T47D (cell line): Measurements from ENCODE around the gene IFT20.

Experiments
- DNase-seq, 2 experiments: peaks; one replicate each; pipeline versions ENCODE4 v3.0.0 to v3.0.0-alpha.2; 2011 to 2012; ENCODE audit warnings: low read depth in 1 of 2, low spot score in 1 of 2
- JUND ChIP-seq: IDR thresholded peaks from 2 replicates; pipeline ENCODE4 v1.6.1; 2012; ENCODE audit warnings: low read depth
- in situ Hi-C: cut with HindIII; loops from 2 replicates; pipeline ENCODE4 v1.10.0; 2016; ENCODE audit warnings: low sequenced_read_pairs, low pct_unique_long_range_greater_than_20kb

IFT20 gene

DNA sequence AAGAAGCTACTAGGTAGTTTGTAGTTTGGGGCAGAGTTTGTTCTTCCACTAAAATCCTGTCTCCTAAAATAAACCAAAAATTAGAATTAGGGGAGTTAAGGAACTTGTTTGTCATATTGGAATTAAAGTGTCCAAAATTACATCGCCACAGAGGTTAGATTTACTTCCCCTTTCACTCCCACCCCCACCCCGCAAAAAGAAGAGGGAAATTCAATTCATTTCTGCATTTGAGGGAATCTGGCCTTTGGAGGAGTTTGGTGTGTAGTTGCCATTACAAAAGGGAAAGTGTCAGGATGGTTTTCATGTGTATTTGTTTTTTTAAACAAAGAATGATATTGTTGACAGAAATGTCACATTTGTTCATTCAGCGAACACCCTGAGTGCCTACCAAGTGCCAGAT lies 10.5 kb downstream of the IFT20 start:
- TF ChIP-seq JUND = no peak
- no peak for DNase-seq
- in situ Hi-C loops = no loop called here

DNA sequence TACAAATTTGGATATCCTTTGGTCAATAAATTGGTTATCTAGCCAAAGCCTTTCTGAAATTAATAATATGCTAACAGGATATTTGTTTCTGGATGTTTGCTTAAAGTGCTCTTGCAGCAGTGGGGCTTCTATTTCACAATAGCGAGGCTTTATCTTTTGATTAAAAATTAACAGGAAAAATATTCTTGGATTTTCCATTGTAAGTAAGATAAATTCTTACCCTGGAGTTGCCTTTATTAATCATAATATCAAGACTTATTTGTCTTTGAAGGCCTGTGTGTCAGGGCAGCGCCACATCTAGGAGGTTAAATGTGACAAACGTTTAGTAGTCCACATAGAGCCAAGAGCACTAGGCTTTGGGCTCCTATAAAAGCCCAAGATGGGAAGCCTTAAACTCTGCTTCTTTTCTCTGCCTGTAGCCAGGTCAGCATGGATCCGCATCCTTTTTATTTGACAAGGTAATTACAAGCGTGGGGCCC lies 11.0 kb downstream of the IFT20 start:
- in situ Hi-C loops = no loop called here
- TF ChIP-seq JUND = no peak
- DNase-seq = no peak

DNA sequence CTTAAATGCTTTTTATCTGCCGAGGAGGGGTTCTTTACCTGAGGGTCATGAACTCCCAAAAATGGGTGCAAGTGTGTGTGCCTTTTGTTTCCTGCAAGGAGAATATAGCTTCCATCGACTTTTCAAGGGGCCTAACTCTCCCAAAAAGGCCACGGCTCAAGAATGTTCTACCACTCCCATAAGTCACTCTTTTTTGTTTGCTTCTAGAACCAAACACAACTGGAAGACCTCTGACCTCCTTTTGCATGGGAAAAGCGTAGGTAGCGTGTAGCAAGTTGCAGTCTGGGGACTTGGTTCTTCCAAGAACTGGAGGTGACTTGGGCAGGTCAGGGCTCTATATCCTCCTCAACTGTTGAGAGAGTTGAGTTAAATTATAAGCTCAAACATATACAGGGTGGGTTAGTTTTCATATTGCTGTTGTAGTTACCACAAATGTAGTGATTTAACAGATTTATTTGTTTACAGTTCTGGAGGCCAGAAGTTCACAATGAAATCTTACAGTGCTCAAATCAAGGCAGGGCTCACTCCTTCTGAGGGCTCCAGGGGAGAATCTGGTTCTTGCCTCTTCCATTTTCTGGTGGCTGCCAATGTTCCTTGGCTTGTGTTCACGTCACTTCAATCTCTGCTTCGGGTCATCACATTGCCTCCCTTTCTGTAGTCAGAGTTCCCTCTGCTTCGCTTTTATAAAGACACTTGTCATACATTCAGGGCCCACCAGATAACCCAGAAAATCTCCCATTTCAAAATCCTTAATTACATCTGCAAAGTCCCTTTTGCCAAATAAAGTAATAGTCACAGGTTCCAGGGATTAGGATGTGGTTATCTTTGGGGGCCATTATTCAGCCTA lies 14.8 kb downstream of the IFT20 start:
- no peak for TF ChIP-seq JUND
- DNase-seq = no peak
- in situ Hi-C loops = no loop called here

DNA sequence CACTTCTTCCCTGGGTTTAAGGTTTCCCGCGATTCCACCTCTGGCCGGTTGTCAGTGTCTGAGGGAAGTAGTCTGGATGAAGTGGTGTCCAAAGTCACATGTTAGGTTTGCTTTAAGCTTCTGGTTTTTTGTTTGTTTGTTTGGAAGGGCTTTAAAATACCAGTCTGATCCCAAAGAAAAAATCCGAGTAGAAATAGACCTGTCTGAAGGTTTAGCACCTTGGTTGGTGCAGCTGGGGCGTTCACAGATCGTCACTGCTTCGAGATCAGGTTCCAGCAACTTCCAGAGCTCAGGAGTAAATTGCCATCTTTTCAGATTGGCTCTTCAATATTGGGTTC lies 15.7 kb downstream of the IFT20 start:
- TF ChIP-seq JUND = no peak
- in situ Hi-C loops = no loop called here
- DNase-seq = no peak

DNA sequence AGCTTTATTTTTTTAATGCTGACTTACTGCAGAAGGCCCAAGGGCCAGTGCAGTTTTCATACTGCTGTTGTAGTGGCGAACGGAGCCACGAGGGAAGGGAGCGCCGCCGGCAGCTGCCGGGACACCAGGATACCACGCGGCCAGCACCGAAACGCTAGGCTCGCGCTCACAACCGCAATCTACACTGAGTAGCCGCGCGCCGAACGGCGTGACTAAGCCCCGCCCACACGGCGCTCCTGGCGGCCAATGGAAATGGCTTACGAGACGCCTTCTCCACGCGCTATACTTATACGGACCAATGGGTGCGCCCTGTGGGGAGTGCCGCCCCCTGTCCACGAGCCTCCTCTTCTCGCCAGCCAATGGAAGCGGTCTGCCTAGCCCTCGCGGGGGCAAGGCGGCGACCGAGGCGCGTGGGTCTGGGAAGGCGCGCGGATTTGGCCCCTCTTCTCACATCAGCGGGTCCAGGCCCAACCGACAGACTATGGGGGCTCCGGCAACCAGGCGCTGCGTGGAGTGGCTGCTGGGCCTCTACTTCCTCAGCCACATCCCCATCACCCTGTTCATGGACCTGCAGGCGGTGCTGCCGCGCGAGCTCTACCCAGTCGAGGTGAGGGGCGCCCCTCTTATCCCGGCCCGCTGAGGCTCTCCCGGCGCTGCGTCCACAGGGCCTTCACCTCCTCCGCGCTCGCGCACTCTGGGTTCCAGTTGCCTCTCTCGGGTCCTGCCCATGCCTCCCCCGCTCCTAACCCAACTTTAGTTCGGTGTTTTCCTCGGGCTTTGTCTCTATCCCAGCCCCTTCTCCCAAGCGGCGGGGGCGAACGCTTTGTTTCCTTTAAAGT lies 16.3 kb downstream of the IFT20 start, which contains the start of gene TMEM97:
TMEM97 (plus strand) TSS at position 442 of the 839 bp plus-strand sequence; CDS start at position 482, 40 bp downstream.
- no peak for TF ChIP-seq JUND
- DNase-seq = peak; percentile 99
- in situ Hi-C loops = no loop called here

DNA sequence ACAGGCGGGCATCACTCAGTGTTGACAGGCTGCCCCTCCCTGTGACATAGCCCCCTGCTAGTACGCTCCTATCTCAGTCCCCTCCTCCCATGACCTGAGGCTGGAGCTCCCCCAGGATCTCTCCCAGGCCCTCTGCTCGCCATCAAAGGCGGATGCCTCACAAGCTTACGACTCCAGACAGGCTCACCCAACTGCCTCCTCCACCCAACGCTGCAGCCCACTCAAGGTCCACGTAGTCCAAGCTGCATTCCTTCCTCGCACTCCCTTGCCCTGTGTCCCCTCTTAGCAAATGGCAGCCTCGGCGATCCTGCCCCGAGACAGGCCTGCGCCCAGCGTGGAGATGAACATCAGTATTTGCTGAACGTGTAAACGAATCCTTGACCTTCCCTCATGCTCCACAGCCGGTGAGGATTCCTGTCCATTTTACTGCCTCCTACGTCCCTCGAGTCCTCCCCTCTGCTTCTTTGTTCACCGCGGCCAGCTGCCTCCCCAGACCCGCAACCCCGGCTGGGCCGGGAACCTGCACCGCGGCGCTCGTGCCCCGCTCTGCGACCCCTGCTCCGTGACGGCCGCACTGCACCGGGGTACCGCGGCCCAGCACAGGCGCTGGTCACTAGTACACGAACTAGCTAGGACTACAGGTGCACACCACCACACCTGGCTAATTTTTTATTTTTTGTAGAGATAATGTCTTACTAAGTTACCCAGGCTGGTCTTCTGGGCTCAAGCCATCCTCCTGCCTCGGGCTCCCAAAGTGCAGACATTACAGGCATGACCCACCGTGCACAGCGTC lies 17.1 kb downstream of the IFT20 start:
- in situ Hi-C loops = no loop called here
- no peak for TF ChIP-seq JUND
- DNase-seq = peak in 1 of 2 experiments; percentile 18

DNA sequence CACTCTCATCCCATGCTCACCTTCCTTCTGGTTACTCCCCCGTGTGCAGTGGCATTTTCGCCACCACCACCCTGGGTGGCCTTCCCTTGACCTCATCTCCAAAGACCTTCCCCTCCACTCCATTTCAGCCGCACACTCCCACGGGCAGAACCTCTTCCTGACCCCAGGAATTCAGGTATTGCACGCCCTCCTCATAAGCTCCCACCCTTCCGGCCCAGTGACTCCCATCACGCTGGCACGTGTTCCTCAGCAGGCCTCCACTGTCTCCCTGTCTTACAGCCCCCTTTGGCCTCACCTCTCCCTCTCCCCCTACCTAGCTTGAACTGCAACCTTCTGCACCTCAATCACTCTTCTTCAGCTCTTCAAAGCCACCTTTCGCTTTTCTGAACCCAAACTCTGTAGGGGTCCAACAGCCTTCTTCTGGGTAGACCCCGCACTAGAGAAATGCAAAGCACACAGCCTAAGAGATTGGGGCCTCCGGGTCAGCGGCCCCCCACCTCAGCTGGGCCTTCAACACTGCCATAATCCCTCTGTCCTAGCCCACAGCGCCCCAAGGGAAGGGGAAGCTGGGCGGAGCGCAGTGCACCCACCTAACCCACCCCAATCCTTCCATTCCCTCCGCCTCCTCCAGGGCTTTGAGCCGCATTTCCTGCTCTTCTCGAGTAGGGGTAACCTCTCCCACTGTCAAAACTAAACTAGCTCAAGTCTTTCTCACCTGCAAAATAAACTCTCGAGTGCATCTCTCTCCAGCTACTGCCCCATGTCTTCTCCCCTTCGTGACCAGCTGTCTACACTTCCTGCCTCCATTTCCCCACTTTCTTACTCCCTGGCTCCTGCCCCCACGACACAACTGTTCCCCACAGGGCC lies 17.9 kb downstream of the IFT20 start:
- in situ Hi-C loops = no loop called here
- DNase-seq = no peak
- no peak for TF ChIP-seq JUND

DNA sequence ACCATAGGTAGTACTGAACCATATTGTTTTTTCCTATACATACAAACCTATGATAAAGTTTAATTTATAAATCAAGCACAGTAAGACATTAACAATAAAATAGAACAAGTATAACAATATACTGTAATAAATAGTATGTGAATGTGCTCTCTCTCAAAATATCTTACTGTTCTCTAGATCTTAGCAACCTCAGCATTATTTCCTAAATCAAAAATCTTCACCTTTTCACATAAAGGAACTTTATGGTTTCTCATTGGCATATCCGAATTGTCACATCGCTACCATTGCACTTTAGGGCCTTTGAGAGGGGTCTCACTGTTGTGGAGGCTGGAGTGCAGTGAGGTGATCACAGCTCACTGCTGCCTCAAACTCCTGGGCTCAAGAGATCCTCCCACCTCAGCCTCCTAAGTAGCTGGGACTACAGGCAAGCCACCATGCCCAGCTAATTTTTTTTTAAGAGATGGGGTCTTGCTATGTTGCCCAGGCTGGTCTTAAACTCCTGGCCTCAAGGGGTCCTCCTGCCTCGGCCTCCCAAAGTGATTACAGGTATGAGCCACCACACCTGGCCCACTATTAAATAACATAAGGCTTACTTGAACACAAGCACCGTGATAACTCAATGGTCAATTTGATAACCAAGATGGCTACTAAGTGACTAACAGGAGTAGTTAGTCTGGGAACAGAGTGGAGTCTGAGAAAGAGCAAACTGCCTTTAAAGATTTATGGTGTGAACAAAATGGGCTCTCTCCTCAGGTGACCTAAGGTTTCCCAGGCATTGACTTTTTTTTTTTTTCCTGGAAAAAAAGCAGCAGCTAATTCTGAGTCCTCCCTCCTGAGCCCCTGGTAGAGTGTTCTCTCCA lies 19.2 kb downstream of the IFT20 start:
- no peak for DNase-seq
- TF ChIP-seq JUND = no peak
- in situ Hi-C loops = no loop called here

DNA sequence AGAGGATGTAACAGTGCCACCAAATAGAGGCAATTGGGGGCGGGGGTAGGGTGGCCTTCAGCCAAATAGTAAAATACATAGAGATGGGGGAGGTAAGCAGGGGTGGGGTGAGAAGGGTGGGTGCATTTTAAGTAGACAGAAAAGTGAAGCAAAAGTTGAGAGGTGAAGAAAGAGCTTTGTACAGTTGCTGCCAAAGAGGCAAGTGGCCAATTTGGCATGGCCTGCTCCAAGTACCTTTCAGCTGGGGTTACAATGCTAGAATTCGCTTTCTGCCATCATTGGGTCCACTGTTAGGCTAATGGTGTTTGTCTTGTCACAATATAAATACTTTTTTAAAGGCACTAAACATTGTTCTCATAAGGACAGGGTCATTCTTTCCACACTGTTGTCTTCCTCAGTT lies 21.4 kb downstream of the IFT20 start:
- no peak for TF ChIP-seq JUND
- in situ Hi-C loops = no loop called here
- no peak for DNase-seq

DNA sequence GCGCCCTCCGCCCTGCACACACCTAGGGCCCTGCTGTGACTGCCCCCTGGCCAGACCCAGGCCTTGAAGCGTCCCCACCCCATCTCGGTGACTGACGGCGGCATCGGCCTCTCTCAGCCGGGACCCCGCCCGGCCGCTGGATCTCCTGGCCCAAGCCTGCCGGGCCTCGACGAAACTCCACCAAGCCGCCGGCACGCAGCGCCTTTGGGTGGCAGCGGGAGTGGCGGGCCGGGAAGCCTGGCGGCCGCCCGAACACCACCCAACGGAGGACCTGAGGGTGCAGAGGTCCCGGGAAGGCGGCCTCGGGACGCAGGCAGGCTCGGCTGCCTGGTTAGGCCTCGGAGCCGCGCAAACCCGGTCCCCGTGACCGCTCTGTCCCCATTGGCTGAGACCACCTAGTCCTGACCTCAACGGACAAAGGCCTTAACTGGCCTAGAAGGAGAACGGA lies 28.3 kb downstream of the IFT20 start:
- no peak for DNase-seq
- in situ Hi-C loops = no loop called here
- no peak for TF ChIP-seq JUND

DNA sequence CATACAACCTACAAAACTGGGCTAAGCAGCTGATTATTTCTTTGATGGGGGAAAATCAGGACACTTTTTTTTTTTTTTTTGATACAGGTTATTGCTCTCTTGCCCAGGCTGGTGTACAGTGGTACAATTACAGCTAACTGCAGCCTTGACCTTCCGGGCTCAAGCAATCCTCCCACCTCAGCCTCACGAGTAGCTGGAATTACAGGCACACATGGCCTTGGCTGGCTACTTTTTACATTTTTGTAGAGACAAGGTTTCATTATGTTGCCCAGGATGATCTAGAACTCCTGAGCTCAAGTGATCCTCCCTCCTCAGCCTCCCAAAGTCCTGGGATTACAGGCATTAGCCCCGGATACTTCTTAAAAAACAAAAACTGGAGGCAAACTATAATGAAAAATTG lies 36.8 kb downstream of the IFT20 start:
- no peak for TF ChIP-seq JUND
- in situ Hi-C loops = no loop called here

More for the DNA sequence above, 36.8 kb downstream of the IFT20 start:
- no peak for DNase-seq
